ENCODE results near the gene ARFGAP1. TPM values are rescaled to one million over a fixed set of nuclear protein-coding genes. Genes with fewer than 3 reads are reported as not detected.

ARFGAP1 gene
- total RNA-seq, 3 donors from 2014 or later, result 110 to 112 (median 110) TPM

GRCh38 chr20:63260521-63260920 is 12.1 kb upstream of the ARFGAP1 start:
- Mint-ChIP-seq H3K4me1 (ENCODE audit: low read depth) (no peaks in the 10 kb centered on the region), H3K9me3 (no peaks in the 10 kb centered on the region), H3K4me3 (no peak overlapping the region), H3K36me3 (ENCODE audit: insufficient read depth) (no peaks in the 10 kb centered on the region), H3K27me3 (ENCODE audit: low read depth) (peaks cover 60% of the 10 kb centered on the region)
- ATAC-seq (no peak), DNase-seq (no peak)

- no peak for ATAC-seq
- Mint-ChIP-seq H3K9me3 (no peaks in the 10 kb centered on the region), H3K27me3 (ENCODE audit: low read depth) (peaks cover 58% of the 10 kb centered on the region), H3K4me1 (ENCODE audit: low read depth) (no peaks in the 10 kb centered on the region), H3K36me3 (ENCODE audit: insufficient read depth) (no peaks in the 10 kb centered on the region), H3K4me3 (no peak overlapping the region)
- no peak for DNase-seq
Measured at GRCh38 chr20:63261060-63261794, 11.4 kb upstream of the ARFGAP1 start.

- Mint-ChIP-seq H3K4me3 (no peak overlapping the region), H3K27me3 (ENCODE audit: low read depth) (peaks cover 52% of the 10 kb centered on the region), H3K9me3 (no peaks in the 10 kb centered on the region), H3K36me3 (ENCODE audit: insufficient read depth) (no peaks in the 10 kb centered on the region), H3K4me1 (ENCODE audit: low read depth) (no peaks in the 10 kb centered on the region)
- ATAC-seq (no peak), DNase-seq (no peak)
Measured at GRCh38 chr20:63261795-63262528, 10.7 kb upstream of the ARFGAP1 start.

- Mint-ChIP-seq H3K36me3 (ENCODE audit: insufficient read depth) (no peaks in the 10 kb centered on the region), H3K9me3 (no peaks in the 10 kb centered on the region), H3K4me3 (no peak overlapping the region), H3K4me1 (ENCODE audit: low read depth) (no peaks in the 10 kb centered on the region), H3K27me3 (ENCODE audit: low read depth) (peaks cover 48% of the 10 kb centered on the region)
- ATAC-seq, result no peak
- no peak for DNase-seq
Measured at GRCh38 chr20:63262836-63263235, 9.8 kb upstream of the ARFGAP1 start.

- Mint-ChIP-seq H3K9me3 (no peaks in the 10 kb centered on the region), H3K27me3 (ENCODE audit: low read depth) (peaks cover 45% of the 10 kb centered on the region), H3K36me3 (ENCODE audit: insufficient read depth) (no peaks in the 10 kb centered on the region), H3K4me3 (no peak overlapping the region), H3K4me1 (ENCODE audit: low read depth) (no peaks in the 10 kb centered on the region)
- ATAC-seq (no peak), DNase-seq (no peak)
Measured at GRCh38 chr20:63264000-63264399, 8.6 kb upstream of the ARFGAP1 start.

GRCh38 chr20:63264519-63264918 is 8.1 kb upstream of the ARFGAP1 start:
- peaks cover 40% of the 10 kb centered on the region for H3K27me3 Mint-ChIP-seq (ENCODE audit: low read depth)
- H3K4me3 Mint-ChIP-seq, result no peak overlapping the region
- H3K9me3 Mint-ChIP-seq, result no peaks in the 10 kb centered on the region
- no peaks in the 10 kb centered on the region for H3K36me3 Mint-ChIP-seq (ENCODE audit: insufficient read depth)
- ATAC-seq, result no peak
- H3K4me1 Mint-ChIP-seq (ENCODE audit: low read depth), result no peaks in the 10 kb centered on the region
- no peak for DNase-seq

GRCh38 chr20:63265891-63266515 is 6.6 kb upstream of the ARFGAP1 start:
- no peak for DNase-seq
- no peaks in the 10 kb centered on the region for H3K9me3 Mint-ChIP-seq
- H3K4me3 Mint-ChIP-seq, result no peak overlapping the region
- no peak for ATAC-seq
- no peaks in the 10 kb centered on the region for H3K36me3 Mint-ChIP-seq (ENCODE audit: insufficient read depth)
- no peaks in the 10 kb centered on the region for H3K4me1 Mint-ChIP-seq (ENCODE audit: low read depth)
- H3K27me3 Mint-ChIP-seq (ENCODE audit: low read depth), result peaks cover 33% of the 10 kb centered on the region

GRCh38 chr20:63267691-63268090 is 4.9 kb upstream of the ARFGAP1 start:
- H3K36me3 Mint-ChIP-seq (ENCODE audit: insufficient read depth), result no peaks in the 10 kb centered on the region
- no peak overlapping the region for H3K4me3 Mint-ChIP-seq
- H3K9me3 Mint-ChIP-seq, result no peaks in the 10 kb centered on the region
- ATAC-seq (no peak), DNase-seq (no peak)
- H3K27me3 Mint-ChIP-seq (ENCODE audit: low read depth), result peaks cover 22% of the 10 kb centered on the region
- H3K4me1 Mint-ChIP-seq (ENCODE audit: low read depth), result peaks cover 5% of the 10 kb centered on the region

GRCh38 chr20:63268256-63268655 is 4.4 kb upstream of the ARFGAP1 start:
- DNase-seq (no peak), ATAC-seq (no peak)
- H3K36me3 Mint-ChIP-seq (ENCODE audit: insufficient read depth), result no peaks in the 10 kb centered on the region
- H3K4me1 Mint-ChIP-seq (ENCODE audit: low read depth), result peaks cover 5% of the 10 kb centered on the region
- no peak overlapping the region for H3K4me3 Mint-ChIP-seq
- H3K9me3 Mint-ChIP-seq, result no peaks in the 10 kb centered on the region
- H3K27me3 Mint-ChIP-seq (ENCODE audit: low read depth), result peaks cover 22% of the 10 kb centered on the region

- no peaks in the 10 kb centered on the region for H3K36me3 Mint-ChIP-seq (ENCODE audit: insufficient read depth)
- no peak for DNase-seq
Measured at GRCh38 chr20:63268671-63269439, 3.8 kb upstream of the ARFGAP1 start.

GRCh38 chr20:63269724-63270123 is 2.9 kb upstream of the ARFGAP1 start:
- peaks cover 13% of the 10 kb centered on the region for H3K27me3 Mint-ChIP-seq (ENCODE audit: low read depth)
- ATAC-seq (no peak), DNase-seq (no peak)
- no peaks in the 10 kb centered on the region for H3K36me3 Mint-ChIP-seq (ENCODE audit: insufficient read depth)
- no peaks in the 10 kb centered on the region for H3K9me3 Mint-ChIP-seq
- no peak overlapping the region for H3K4me3 Mint-ChIP-seq
- H3K4me1 Mint-ChIP-seq (ENCODE audit: low read depth), result peaks cover 16% of the 10 kb centered on the region

More at GRCh38 chr20:63268671-63269439, 3.8 kb upstream of the ARFGAP1 start:
- Mint-ChIP-seq H3K4me3 (no peak overlapping the region), H3K27me3 (ENCODE audit: low read depth) (peaks cover 22% of the 10 kb centered on the region), H3K9me3 (no peaks in the 10 kb centered on the region), H3K4me1 (ENCODE audit: low read depth) (peaks cover 9% of the 10 kb centered on the region)
- ATAC-seq, result no peak

GRCh38 chr20:63270606-63271325 is 1.8 kb upstream of the ARFGAP1 start:
- H3K36me3 Mint-ChIP-seq (ENCODE audit: insufficient read depth), result no peaks in the 10 kb centered on the region
- peak overlapping the region; percentile 81 for H3K4me3 Mint-ChIP-seq
- H3K27me3 Mint-ChIP-seq (ENCODE audit: low read depth), result peaks cover 9% of the 10 kb centered on the region
- DNase-seq (no peak), ATAC-seq (no peak)
- H3K9me3 Mint-ChIP-seq, result no peaks in the 10 kb centered on the region
- H3K4me1 Mint-ChIP-seq (ENCODE audit: low read depth), result peaks cover 23% of the 10 kb centered on the region

GRCh38 chr20:63273059-63273579 is 506 bp downstream of the ARFGAP1 start:
- H3K27me3 Mint-ChIP-seq (ENCODE audit: low read depth), result no peaks in the 10 kb centered on the region
- no peaks in the 10 kb centered on the region for H3K9me3 Mint-ChIP-seq
- DNase-seq (no peak), ATAC-seq (no peak)
- H3K36me3 Mint-ChIP-seq (ENCODE audit: insufficient read depth), result no peaks in the 10 kb centered on the region
- peaks cover 26% of the 10 kb centered on the region for H3K4me1 Mint-ChIP-seq (ENCODE audit: low read depth)
- H3K4me3 Mint-ChIP-seq, result peak overlapping the region; percentile 89
